Measurements from ENCODE around the gene TULP4. TPM values are rescaled to one million over a fixed set of nuclear protein-coding genes. Genes with fewer than 3 reads are reported as not detected.
A peak's percentile ranks its signal among the peaks of the same experiment; 100 is the strongest.

Gene TULP4
- total RNA-seq, 1 experiment from 2014 or later = 64.6 TPM

DNA sequence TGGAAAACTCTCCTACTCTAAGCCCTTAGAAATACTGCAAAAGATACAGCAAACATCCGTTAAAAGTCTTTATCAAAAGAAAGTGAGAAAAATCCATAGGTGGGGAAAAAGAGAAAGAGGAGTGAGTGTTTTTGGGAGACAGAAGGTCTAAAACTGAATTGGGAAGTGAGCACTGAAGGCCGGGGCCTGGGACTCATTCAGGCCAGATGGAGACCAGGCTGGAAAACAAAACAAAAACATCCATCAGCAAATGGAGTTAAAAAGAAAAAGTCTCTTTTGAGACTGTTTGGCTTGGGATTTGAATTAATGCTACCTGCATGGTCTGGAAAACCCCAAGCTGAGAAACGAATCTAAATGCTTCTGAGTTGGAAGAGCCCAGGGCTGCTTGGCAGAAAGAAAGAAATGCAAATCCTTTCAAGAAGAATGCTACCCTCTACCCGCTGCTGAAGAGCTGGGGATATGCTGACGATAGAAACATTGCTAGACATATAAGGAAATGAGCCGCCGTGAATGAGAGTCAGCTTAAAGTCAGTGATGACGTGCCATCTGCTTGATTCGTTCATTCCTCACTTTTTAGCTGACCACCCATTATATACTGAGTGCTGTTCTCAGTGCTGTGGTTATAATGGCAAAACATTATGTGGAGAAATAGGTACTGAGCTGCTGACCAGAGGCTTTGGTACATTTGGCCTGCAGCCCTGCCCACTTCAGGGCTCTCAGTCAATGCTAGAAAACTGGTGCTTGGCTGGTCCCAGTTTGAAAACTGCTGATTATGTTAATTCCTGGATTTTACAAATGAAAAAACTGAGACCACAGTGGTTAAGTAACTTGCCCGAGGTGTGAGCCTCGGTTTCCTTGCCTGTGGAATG is 28.0 kb upstream of the TULP4 start:
- Histone ChIP-seq H3K27ac (ENCODE audit: insufficient read length, low read depth, low read length) (peak overlapping the region; percentile 27), H2BK120ac (ENCODE audit: low read depth, low read length, poor library complexity, severe bottlenecking) (peak overlapping the region; percentile 85), H4K20me1 (ENCODE audit: control insufficient read depth, insufficient read depth, insufficient read length) (no peaks in the 10 kb centered on the region), H2BK5ac (ENCODE audit: insufficient read length, low read length) (no peak overlapping the region), H4K8ac (replicated peaks; ENCODE audit: insufficient read length, low read depth, low read length) (no peak overlapping the region), H2BK20ac (ENCODE audit: low read depth, low read length, poor library complexity, severe bottlenecking) (peak overlapping the region; percentile 97), H3K4me1 (ENCODE audit: insufficient read depth, low read length) (peaks cover 6% of the 10 kb centered on the region; the same call in 1 of the 2 replicates), H3K9me3 (ENCODE audit: control insufficient read depth, low read depth, low read length) (no peaks in the 10 kb centered on the region), H3K23me2 (ENCODE audit: insufficient read length, low read depth, low read length, poor library complexity, severe bottlenecking) (no peaks in the 10 kb centered on the region), H3K27me3 (ENCODE audit: insufficient read depth, low read length) (no peaks in the 10 kb centered on the region), H3K14ac (ENCODE audit: insufficient read depth, low read length) (no peak overlapping the region; the same call in 1 of the 2 replicates), H3K4ac (ENCODE audit: low read depth, low read length) (peak overlapping the region; percentile 70; the same call in 1 of the 2 replicates), H3T11ph (ENCODE audit: low read length) (peak overlapping the region; percentile 88), H4K91ac (ENCODE audit: insufficient read length, low read depth, low read length) (no peak overlapping the region), H2AK5ac (ENCODE audit: insufficient read length, low read length) (no peak overlapping the region), H3K9ac (ENCODE audit: extremely low read depth, insufficient read length, low read length) (no peak overlapping the region), H3K23ac (ENCODE audit: insufficient read length, low read depth, low read length) (no peak overlapping the region), H3K18ac (ENCODE audit: insufficient read length, low read depth, low read length) (peak overlapping the region; percentile 38), H2BK15ac (ENCODE audit: low read depth, low read length) (no peak overlapping the region), H2AFZ (ENCODE audit: low read length) (no peak overlapping the region), H2BK12ac (ENCODE audit: insufficient read length, low read depth, low read length) (no peak overlapping the region), H3K4me2 (ENCODE audit: insufficient read depth, insufficient read length, low read length) (peak overlapping the region; percentile 24), H4K5ac (ENCODE audit: insufficient read length, low read depth, low read length) (no peak overlapping the region), H3K79me1 (ENCODE audit: insufficient read depth, low read depth, low read length, poor library complexity, severe bottlenecking) (peaks cover 4% of the 10 kb centered on the region), H3K56ac (ENCODE audit: insufficient read length, low read depth, low read length) (no peak overlapping the region), H3K79me2 (ENCODE audit: insufficient read depth, low read length) (no peaks in the 10 kb centered on the region; the same call in 1 of the 2 replicates)
- H3K9me3 Mint-ChIP-seq = no peaks in the 10 kb centered on the region
- DNase-seq = peak; percentile 51
- TF ChIP-seq, protein P1, sequence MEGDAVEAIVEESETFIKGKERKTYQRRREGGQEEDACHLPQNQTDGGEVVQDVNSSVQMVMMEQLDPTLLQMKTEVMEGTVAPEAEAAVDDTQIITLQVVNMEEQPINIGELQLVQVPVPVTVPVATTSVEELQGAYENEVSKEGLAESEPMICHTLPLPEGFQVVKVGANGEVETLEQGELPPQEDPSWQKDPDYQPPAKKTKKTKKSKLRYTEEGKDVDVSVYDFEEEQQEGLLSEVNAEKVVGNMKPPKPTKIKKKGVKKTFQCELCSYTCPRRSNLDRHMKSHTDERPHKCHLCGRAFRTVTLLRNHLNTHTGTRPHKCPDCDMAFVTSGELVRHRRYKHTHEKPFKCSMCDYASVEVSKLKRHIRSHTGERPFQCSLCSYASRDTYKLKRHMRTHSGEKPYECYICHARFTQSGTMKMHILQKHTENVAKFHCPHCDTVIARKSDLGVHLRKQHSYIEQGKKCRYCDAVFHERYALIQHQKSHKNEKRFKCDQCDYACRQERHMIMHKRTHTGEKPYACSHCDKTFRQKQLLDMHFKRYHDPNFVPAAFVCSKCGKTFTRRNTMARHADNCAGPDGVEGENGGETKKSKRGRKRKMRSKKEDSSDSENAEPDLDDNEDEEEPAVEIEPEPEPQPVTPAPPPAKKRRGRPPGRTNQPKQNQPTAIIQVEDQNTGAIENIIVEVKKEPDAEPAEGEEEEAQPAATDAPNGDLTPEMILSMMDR (conservative IDR thresholded peaks at IDR 0.05) = no peak
- H3K27ac Mint-ChIP-seq = peak overlapping the region; percentile 21 to 98 (median 85); a peak in 6 of 7 replicates
- H3K4me3 Mint-ChIP-seq = peak overlapping the region; percentile 0 to 31; a peak in 3 of 5 replicates
- peaks cover 0 to 3% (median 0%) of the 10 kb centered on the region in 3 experiments; a peak in 1 of 7 replicates for H3K36me3 Mint-ChIP-seq (ENCODE audit: insufficient read depth in 1 of 3, low read depth in 3 of 3)
- WGBS (ENCODE audit: extremely low coverage, insufficient read length, low lambda C conversion rate) = no CpG with 5 or more reads among the region's 11 CpGs
- no peaks in the 10 kb centered on the region for H3K27me3 Mint-ChIP-seq (ENCODE audit: low read depth)
- peaks cover 48 to 52% of the 10 kb centered on the region in 2 experiments for H3K4me1 Mint-ChIP-seq

Data from H9 (cell line).